Dedifferentiated amniotic fluid mesenchymal stem cell (primary cell): ENCODE results near the gene ADPRHL1.

Experiments
- DNase-seq: peaks from one replicate; pipeline ENCODE4 v3.0.0-alpha.2; 2016; ENCODE audit errors: extremely low spot score

The ADPRHL1 gene

GRCh38 chr13:113432506-113433270 is 20.6 kb downstream of the ADPRHL1 start:
- DNase-seq: no peak

GRCh38 chr13:113431171-113431570 is 22.1 kb downstream of the ADPRHL1 start:
- DNase-seq: no peak

GRCh38 chr13:113430378-113431110 is 22.7 kb downstream of the ADPRHL1 start:
- no peak for DNase-seq

GRCh38 chr13:113429608-113429985 is 23.7 kb downstream of the ADPRHL1 start:
- no peak for DNase-seq

DNA sequence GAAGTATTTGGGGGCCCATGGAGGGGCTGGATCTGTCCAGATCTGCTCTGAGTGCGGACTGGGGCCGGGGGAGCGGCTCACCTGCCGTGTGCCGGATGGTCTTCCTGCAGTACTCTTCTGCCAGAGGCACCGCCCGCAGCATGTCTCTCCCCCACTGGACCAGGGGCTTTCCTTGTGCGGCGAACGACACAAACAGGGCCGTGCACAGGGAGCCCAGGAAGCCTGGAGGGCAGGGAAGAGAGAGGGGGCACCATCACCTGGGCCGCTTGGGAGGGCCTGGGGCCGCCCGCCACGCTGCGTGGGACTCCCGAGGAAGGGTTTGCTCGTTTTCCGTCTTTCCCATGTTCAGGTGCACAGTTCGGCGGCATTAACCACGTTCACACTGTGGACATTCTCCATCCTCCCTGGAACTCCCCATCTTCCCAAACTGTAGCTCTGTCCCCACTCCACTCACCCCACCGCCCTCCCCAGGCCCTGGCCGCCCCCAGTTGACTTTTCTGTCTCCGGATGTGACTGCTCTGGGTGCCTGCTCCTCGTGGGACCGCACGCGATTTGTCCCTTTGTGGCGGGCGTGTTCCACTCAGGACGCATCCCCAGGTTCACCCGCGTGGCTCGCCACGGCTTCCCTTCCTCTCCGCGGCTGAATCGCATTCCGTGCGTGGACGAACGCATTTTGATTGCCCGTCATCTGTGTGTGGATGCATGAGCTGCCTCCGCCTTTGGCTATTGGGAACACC is 24.2 kb downstream of the ADPRHL1 start:
- DNase-seq: no peak

DNA sequence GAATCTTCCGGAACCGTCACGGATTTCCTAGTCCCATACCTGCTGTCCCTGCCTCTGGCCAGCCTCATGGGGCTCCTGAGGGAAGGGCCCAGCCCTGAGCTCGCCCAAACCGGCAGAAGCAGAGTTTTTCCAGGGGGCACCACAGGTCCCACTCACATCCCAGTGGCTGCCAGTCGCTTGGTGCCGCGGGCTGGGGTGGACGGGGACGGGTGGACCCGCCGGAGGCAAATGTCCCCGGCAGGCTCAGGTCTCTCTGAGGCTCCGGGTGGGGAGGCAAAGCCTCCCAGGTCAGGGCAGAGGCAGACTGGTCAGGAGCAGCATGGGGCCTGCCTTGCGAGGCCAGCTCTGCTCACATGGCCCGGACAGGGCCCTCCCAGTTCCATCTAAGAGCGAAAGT is 24.8 kb downstream of the ADPRHL1 start:
- no peak for DNase-seq

DNA sequence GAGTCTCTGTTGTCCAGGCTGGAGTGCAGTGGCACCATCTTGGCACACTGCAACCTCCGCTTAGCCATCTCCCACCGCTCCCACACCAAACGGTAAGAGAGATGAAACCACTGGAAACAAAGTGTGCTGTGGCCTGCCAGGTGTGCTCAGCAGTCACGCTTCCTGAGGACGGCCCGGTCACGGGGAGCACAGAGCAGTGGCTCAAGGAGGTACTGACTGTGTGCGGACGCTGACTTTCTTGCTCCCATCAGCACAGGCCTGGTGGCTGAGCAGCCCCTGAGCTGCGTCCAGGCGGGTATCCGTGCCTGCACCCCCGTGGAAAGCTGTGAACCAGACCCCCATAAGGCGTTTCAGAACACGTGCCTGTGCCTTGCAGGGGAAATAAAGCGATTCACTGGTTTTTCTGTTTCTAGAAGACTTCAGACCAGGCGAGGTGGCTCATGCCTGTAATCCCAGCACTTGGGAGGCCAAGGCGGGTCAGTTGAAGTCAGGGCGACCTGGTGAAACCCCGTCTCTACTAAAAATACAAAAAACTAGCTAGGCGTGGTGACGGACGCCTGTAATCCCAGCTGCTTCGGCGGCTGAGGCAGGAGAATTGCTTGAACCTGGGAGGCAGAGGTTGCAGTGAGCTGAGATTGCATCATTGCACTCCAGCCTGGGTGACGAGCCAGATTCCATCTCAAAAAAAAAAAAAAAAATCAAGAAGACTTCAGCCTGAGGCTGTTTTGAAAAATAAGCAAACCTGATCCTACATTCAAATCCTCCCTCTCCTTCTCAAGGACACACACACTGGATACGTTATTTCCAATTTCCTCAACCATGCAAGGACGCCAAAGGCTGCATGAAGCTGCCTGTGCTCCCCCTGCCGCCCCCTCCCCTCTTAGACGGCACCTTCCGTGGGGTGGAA is 25.5 kb downstream of the ADPRHL1 start:
- peak; percentile 59 for DNase-seq

- DNase-seq: no peak
These were observed 26.7 kb downstream of the ADPRHL1 start for GRCh38 chr13:113426591-113426986.

- DNase-seq: no peak
These were observed 27.2 kb downstream of the ADPRHL1 start for GRCh38 chr13:113425941-113426590.

DNA sequence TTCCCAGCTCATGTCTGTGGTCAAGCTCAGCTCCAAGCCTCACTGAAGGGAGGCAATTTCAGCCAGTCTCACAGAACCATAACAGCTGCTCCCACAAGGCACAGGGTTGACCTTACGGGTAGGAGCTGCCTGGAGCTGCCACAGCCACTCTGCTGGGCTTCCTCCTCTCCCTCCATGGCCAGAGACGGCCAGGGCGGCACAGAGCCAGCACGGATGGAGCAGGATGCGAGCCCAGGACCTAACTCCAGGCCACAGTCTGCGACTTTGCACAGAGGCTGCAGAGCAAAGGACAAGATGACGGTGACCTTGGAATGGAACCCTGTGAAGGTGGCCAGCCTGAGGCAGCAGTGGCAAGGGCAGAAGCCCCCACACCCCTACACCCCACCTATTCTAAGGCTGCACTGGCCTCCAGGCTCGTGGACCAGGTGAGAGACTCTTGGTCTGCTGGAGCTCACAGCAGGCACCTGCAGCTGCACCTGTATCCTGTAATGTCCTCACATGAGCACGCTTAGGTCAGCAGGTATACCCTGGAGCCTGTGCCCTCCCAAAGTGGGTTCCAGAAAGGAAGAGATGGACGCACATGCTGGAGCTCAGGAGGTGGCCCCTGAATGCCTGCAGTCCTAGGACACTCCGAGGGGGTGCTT is 29.6 kb downstream of the ADPRHL1 start:
- no peak for DNase-seq

DNA sequence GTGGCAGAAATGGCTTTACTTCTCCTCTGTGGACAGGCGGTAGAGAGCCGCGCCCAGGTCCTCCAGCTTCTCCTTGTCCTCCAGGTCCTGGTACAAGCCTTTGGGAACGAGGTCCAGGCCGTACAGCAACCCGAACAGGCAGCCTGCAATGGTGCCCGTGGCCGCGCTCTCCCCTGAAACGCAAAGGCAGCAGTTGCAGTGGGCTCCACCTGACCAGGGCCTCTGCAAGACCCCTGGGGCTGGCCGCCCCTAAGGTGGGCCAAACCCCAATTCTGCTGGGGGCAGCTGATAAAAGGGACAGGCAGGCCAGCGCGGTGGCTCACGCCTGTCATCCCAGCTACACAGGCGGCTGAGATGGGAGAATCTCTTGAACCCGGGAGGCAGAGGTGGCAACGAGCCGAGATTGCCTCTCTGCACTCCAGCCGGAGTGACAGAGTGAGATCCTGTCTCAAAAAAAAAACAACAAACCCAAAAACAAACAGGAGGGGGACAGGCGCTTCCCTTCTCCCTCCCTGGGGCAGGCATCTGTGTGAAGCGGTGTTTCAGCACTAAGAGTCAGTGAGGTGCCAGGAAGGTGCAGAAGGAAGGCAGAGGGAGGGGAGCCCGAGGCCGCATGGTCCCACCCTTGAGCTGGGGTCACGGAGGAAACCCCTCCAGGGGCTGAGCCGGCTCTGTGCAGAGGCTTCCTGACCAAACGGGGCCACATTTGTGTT is 30.3 kb downstream of the ADPRHL1 start:
- no peak for DNase-seq

DNA sequence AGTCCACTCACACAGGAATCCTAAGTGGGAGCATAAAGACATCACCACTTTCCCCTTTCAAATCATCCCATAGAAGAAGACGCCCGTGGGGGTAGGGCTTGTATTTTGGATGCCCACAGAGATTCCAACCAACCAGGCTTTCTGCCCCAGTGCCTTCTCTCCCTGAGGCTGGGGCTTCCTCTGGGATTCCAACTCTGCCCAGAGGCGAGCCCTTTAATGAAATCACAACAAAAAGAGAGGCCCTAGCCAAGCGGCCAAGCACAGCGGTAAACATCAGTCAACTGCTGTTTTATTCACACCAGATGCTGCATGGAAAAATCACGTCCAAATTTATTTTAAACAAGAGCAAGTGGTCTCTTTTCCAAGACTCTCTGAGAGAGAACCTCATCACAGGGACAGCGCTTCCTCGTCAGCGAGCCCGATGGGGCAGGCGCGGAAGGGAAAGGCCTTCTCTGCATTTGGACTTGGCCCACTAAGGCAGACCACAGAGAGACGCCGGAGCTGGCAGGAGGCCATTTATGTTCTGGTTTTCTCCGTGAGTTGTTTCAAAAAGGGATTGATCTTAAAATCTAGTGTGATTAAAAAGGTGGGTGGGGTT is 31.5 kb downstream of the ADPRHL1 start:
- DNase-seq: peak; percentile 49

GRCh38 chr13:113420833-113421600 is 32.3 kb downstream of the ADPRHL1 start:
- no peak for DNase-seq

DNA sequence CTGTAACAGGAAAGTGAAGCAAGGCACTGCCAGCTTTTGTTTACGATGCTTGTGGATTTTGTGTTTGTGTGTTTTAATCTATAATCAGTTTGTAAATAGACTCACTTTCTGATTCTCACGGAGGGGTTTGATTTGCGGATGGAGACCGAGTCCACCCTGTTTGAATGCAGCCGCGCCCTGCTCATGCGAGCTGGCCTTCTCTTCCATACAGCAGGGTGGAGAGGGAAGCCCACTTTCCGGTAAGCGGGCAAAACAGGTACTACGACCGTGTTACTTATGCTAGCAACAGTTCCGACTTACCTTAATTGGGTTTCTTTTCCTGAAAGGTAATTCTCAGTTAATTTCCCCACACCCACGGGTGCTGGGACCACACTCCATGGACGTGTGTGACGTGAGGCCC is 33.1 kb downstream of the ADPRHL1 start:
- DNase-seq: no peak

- no peak for DNase-seq
These were observed 33.6 kb downstream of the ADPRHL1 start for GRCh38 chr13:113419531-113420193.

DNA sequence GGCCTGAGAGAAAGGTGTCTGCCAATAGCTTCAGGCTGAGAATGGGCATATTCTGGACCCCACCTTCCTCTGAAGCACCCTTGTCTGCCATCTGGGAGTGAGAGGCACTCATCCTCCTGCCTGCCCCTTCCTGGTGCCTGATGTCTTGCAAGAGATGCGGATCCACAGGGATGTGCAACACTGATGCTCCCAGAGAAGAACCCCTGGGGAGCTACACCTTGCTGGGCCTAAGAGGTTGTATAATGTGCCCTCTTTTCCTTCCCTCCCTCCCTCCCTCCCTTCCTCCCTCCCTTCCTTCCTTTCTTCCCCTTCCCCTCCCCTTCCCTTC is 34.6 kb downstream of the ADPRHL1 start:
- DNase-seq: no peak

DNA sequence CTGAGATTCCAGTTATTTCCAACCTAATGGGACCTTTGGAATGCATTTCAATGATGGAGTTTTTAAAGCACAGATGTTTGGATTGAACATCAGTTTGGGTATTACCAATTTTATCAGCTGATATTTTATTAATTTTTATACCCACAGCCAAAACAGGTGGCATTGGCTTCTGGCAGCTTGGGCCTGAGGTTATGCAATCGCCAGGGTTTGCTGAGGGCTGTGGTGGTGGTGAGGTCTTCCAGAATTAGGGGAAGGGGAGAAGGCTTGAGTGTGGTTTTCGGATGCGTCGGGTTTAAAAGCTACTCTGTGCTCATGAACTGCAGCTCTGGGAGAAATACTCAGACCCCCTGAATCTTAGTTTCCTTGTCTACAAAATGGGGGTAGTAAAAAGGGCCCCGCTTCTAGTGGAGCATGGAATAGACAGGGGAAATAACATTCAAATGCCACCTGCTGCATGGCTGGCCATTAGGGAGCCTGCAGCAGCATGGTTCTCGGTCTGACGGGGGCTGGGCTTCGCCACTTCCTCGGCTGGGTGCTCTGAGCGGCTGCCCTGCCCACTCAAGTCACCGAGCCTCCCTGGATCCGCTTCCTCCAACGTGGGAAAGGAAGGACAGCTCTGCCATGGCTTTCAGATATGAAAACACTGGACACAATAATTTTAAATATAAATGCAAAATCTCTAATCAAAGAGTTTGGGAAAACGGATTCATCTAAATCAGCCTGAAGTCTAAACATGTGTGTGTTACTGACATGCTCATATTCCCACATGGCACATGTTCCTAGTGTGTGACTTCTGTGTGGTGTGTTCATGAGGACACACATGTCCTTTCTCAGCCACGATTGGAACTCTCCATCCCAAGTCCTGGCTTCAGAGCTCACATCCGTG is 35.2 kb downstream of the ADPRHL1 start:
- DNase-seq: no peak
